GM18502 (cell line): ENCODE data around the gene OR5C1.
"Not testable (repeated sequence)": the region's sequence is repeated elsewhere in the genome, so short reads cannot be mapped to it uniquely, and the experiment has no call there.

Experiments
- ATAC-seq: cut with Tn5 transposase; IDR thresholded peaks from one replicate; pipeline ENCODE4 v1.9.1; 2021; ENCODE audit warnings: mild to moderate bottlenecking; ENCODE audit not compliant: unreplicated experiment, poor library complexity

The OR5C1 gene

GRCh38 chr9:122809261-122809660 is 20.5 kb downstream of the OR5C1 start:
- not testable (repeated sequence) for ATAC-seq

GRCh38 chr9:122810306-122810946 is 21.7 kb downstream of the OR5C1 start:
- ATAC-seq: peak; percentile 92

GRCh38 chr9:122812736-122813135 is 24.0 kb downstream of the OR5C1 start:
- no peak for ATAC-seq

GRCh38 chr9:122814545-122814944 is 25.8 kb downstream of the OR5C1 start:
- no peak for ATAC-seq

- no peak for ATAC-seq
These were observed 26.8 kb downstream of the OR5C1 start for GRCh38 chr9:122815544-122815943.

- peak; percentile 73 for ATAC-seq
These were observed 27.6 kb downstream of the OR5C1 start for GRCh38 chr9:122816163-122816867.

GRCh38 chr9:122819326-122819725 is 30.6 kb downstream of the OR5C1 start:
- ATAC-seq: no peak

- ATAC-seq: no peak
These were observed 31.2 kb downstream of the OR5C1 start for GRCh38 chr9:122819791-122820489.

- ATAC-seq: no peak
These were observed 31.7 kb downstream of the OR5C1 start for GRCh38 chr9:122820490-122820845.

- no peak for ATAC-seq
These were observed 32.7 kb downstream of the OR5C1 start for GRCh38 chr9:122821278-122821943.

- ATAC-seq: no peak
These were observed 33.3 kb downstream of the OR5C1 start for GRCh38 chr9:122822056-122822455.

GRCh38 chr9:122822938-122823337 is 34.2 kb downstream of the OR5C1 start:
- ATAC-seq: no peak

GRCh38 chr9:122827761-122828093 is 39.0 kb downstream of the OR5C1 start:
- ATAC-seq: peak; percentile 23

- ATAC-seq: not testable (repeated sequence)
These were observed 40.2 kb downstream of the OR5C1 start for GRCh38 chr9:122828965-122829284.

- ATAC-seq: no peak
These were observed 43.5 kb downstream of the OR5C1 start for GRCh38 chr9:122832194-122832593.

GRCh38 chr9:122835313-122835731 is 46.6 kb downstream of the OR5C1 start:
- no peak for ATAC-seq

GRCh38 chr9:122837266-122837850 is 48.6 kb downstream of the OR5C1 start:
- ATAC-seq: no peak

- not testable (repeated sequence) for ATAC-seq
These were observed 49.7 kb downstream of the OR5C1 start for GRCh38 chr9:122838441-122838840.
